GM23338 (cell line): ENCODE results near the gene SLC25A24. TPM values are rescaled to one million over a fixed set of nuclear protein-coding genes. Genes with fewer than 3 reads are reported as not detected.

Source experiments
- ATAC-seq: fragments of 200-7000 bp; cut with Tn5 transposase; 3 replicates; pipeline ENCODE4 v1.9.1; 2020
- DNase-seq: peaks from one replicate; pipeline ENCODE4 v3.0.0-alpha.2; 2015; ENCODE audit warnings: low spot score
- H2AFZ ChIP-seq: fragments of 200-600 bp; sonication (generic); 2 replicates; pipeline ENCODE4 v1.8.0; 2016; ENCODE audit warnings: antibody characterized with exemption, mild to moderate bottlenecking, moderate library complexity
- H3F3A ChIP-seq: fragments of 200-600 bp; sonication (generic); replicated peaks from 2 replicates; pipeline ENCODE4 v1.8.0; 2017; ENCODE audit warnings: antibody characterized with exemption, mixed run types, low read depth
- H3K27ac ChIP-seq: fragments of 200-600 bp; sonication (generic); 2 replicates; pipeline ENCODE4 v1.6.1; 2016; ENCODE audit warnings: low read depth
- H3K27me3 ChIP-seq: fragments of 200-600 bp; sonication (generic); 2 replicates; pipeline ENCODE4 v1.8.0; 2016; ENCODE audit warnings: mild to moderate bottlenecking, mixed run types, moderate library complexity; ENCODE audit not compliant: insufficient read depth
- H3K36me3 ChIP-seq: fragments of 200-600 bp; sonication (generic); 2 replicates; pipeline ENCODE4 v1.8.0; 2016; ENCODE audit warnings: mild to moderate bottlenecking; ENCODE audit not compliant: insufficient read depth
- H3K4me1 ChIP-seq: fragments of 200-600 bp; sonication (generic); 2 replicates; pipeline ENCODE4 v1.8.0; 2016; ENCODE audit warnings: mild to moderate bottlenecking, moderate library complexity; ENCODE audit not compliant: insufficient read depth
- H3K4me2 ChIP-seq: fragments of 200-600 bp; sonication (generic); 2 replicates; pipeline ENCODE4 v1.7.1; 2017; ENCODE audit warnings: mixed run types
- H3K4me3 ChIP-seq: fragments of 200-600 bp; sonication (generic); 2 replicates; pipeline ENCODE4 v1.6.1; 2016; ENCODE audit warnings: mixed run types
- H3K79me2 ChIP-seq: fragments of 200-600 bp; sonication (generic); replicated peaks from 2 replicates; pipeline ENCODE4 v1.8.0; 2017; ENCODE audit warnings: mild to moderate bottlenecking; ENCODE audit not compliant: insufficient read depth
- H3K9me2 ChIP-seq: fragments of 200-600 bp; sonication (generic); 2 replicates; pipeline ENCODE4 v1.8.0; 2017; ENCODE audit not compliant: insufficient read depth
- H4K20me1 ChIP-seq: fragments of 200-600 bp; sonication (generic); replicated peaks from 2 replicates; pipeline ENCODE4 v1.8.0; 2017; ENCODE audit warnings: mild to moderate bottlenecking; ENCODE audit not compliant: insufficient read depth
- H3K27ac Mint-ChIP-seq: 2 replicates; pipeline ENCODE4 v1.8.0; 2020; ENCODE audit warnings: inconsistent platforms, mild to moderate bottlenecking, moderate library complexity, mixed read lengths
- H3K27me3 Mint-ChIP-seq: 3 replicates; pipeline ENCODE4 v1.8.0; 2022; ENCODE audit warnings: low read depth, mild to moderate bottlenecking, moderate library complexity, mixed read lengths, inconsistent platforms; ENCODE audit not compliant: insufficient read depth, poor library complexity
- H3K36me3 Mint-ChIP-seq: 3 replicates; pipeline ENCODE4 v1.8.0; 2021; ENCODE audit warnings: low read depth, mild to moderate bottlenecking, inconsistent platforms, moderate library complexity, mixed read lengths
- H3K4me1 Mint-ChIP-seq: 3 replicates; pipeline ENCODE4 v1.8.0; 2020; ENCODE audit warnings: mild to moderate bottlenecking, inconsistent platforms, mixed read lengths
- H3K4me3 Mint-ChIP-seq: 3 replicates; pipeline ENCODE4 v1.8.0; 2021; ENCODE audit warnings: moderate library complexity, mild to moderate bottlenecking, inconsistent platforms, mixed read lengths
- H3K9me3 Mint-ChIP-seq: 3 replicates; pipeline ENCODE4 v1.8.0; 2020; ENCODE audit warnings: moderate library complexity, mild to moderate bottlenecking, inconsistent platforms, mixed read lengths
- JUNB ChIP-seq: IDR thresholded peaks from one replicate; pipeline ENCODE4 v1.6.1; 2016; ENCODE audit warnings: antibody characterized with exemption; ENCODE audit not compliant: unreplicated experiment
- POLR2AphosphoS5 ChIP-seq: IDR thresholded peaks from 2 replicates; pipeline ENCODE4 v1.6.1; 2016; ENCODE audit warnings: antibody characterized with exemption, low read depth
- STAT1 ChIP-seq: IDR thresholded peaks from one replicate; pipeline ENCODE4 v1.6.1; 2016; ENCODE audit warnings: antibody characterized with exemption; ENCODE audit not compliant: unreplicated experiment
- ZNF331 ChIP-seq: fragments of 250-450 bp; sonication (Bioruptor Pico); IDR thresholded peaks from 2 replicates; pipeline ENCODE4 v1.5.0; 2020; ENCODE audit warnings: low read depth, mild to moderate bottlenecking, moderate library complexity
- polyA plus RNA-seq: library from polyadenylated mRNA; unstranded; fragments of >200 nt; fragmentation: Nextera tagmentation; extraction: Ambion mirVana; gene quantifications from 2 replicates; pipeline ENCODE4 v1.2.1, GENCODE V29; 2016
- total RNA-seq: library from RNA; depleted of rRNA; stranded (reverse); fragments of >200 nt; shearing (Covaris generic); gene quantifications from 2 replicates; pipeline ENCODE4 v1.2.3, GENCODE V29; 2014
- TF ChIP-seq, protein P1 (sequence below): IDR thresholded peaks from one replicate; pipeline ENCODE4 v1.6.1; 2018; ENCODE audit warnings: antibody characterized with exemption; ENCODE audit not compliant: unreplicated experiment
- TF ChIP-seq, protein P2 (sequence below), 2 experiments: fragments of 200-600 bp in 1 of 2; sonication (generic) in 1 of 2; conservative IDR thresholded peaks; 2 replicates each; pipeline versions ENCODE4 v1.5.1 to v1.6.1; 2016 to 2017; ENCODE audit warnings: antibody characterized with exemption in 2 of 2, low read depth in 2 of 2, mild to moderate bottlenecking in 2 of 2, moderate library complexity in 1 of 2
- TF ChIP-seq, protein P3 (sequence below): IDR thresholded peaks from 2 replicates; pipeline ENCODE4 v1.6.1; 2016; ENCODE audit warnings: antibody characterized with exemption

The SLC25A24 gene
- total and polyA plus RNA-seq, 2 experiments from 2014 or later, result 17.4 to 46.0 TPM

- no peak overlapping the region for H3K4me3 ChIP-seq
- H3K79me2 ChIP-seq, result no peaks in the 10 kb centered on the region
- H3F3A ChIP-seq, result no peaks in the 10 kb centered on the region
- H3K4me3 Mint-ChIP-seq, result no peak overlapping the region
- no peaks in the 10 kb centered on the region; the same call in 2 of the 3 replicates for H3K36me3 Mint-ChIP-seq
- DNase-seq (no peak), ATAC-seq (no peak)
- H3K4me1 Mint-ChIP-seq, result no peaks in the 10 kb centered on the region
- no peak overlapping the region for H3K4me2 ChIP-seq
- no peak overlapping the region for H2AFZ ChIP-seq
- TF ChIP-seq ZNF331, result no peak
- TF ChIP-seq, protein P1, sequence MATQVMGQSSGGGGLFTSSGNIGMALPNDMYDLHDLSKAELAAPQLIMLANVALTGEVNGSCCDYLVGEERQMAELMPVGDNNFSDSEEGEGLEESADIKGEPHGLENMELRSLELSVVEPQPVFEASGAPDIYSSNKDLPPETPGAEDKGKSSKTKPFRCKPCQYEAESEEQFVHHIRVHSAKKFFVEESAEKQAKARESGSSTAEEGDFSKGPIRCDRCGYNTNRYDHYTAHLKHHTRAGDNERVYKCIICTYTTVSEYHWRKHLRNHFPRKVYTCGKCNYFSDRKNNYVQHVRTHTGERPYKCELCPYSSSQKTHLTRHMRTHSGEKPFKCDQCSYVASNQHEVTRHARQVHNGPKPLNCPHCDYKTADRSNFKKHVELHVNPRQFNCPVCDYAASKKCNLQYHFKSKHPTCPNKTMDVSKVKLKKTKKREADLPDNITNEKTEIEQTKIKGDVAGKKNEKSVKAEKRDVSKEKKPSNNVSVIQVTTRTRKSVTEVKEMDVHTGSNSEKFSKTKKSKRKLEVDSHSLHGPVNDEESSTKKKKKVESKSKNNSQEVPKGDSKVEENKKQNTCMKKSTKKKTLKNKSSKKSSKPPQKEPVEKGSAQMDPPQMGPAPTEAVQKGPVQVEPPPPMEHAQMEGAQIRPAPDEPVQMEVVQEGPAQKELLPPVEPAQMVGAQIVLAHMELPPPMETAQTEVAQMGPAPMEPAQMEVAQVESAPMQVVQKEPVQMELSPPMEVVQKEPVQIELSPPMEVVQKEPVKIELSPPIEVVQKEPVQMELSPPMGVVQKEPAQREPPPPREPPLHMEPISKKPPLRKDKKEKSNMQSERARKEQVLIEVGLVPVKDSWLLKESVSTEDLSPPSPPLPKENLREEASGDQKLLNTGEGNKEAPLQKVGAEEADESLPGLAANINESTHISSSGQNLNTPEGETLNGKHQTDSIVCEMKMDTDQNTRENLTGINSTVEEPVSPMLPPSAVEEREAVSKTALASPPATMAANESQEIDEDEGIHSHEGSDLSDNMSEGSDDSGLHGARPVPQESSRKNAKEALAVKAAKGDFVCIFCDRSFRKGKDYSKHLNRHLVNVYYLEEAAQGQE, result no peak
- TF ChIP-seq POLR2AphosphoS5, result no peak
- no peak for TF ChIP-seq JUNB
- no peaks in the 10 kb centered on the region for H3K27me3 Mint-ChIP-seq
- no peaks in the 10 kb centered on the region; the same call in 1 of the 2 replicates for H3K9me2 ChIP-seq
- no peaks in the 10 kb centered on the region for H3K36me3 ChIP-seq
- no peaks in the 10 kb centered on the region for H3K9me3 Mint-ChIP-seq
- H3K4me1 ChIP-seq, result no peaks in the 10 kb centered on the region
- H3K27ac ChIP-seq, result no peak overlapping the region
- H3K27me3 ChIP-seq, result no peaks in the 10 kb centered on the region
- H4K20me1 ChIP-seq, result no peaks in the 10 kb centered on the region
- no peak overlapping the region for H3K27ac Mint-ChIP-seq
These were observed 86.6 kb downstream of the SLC25A24 start for GRCh38 chr1:108113496-108113895.

GRCh38 chr1:108109295-108109973 lies 90.7 kb downstream of the SLC25A24 start:
- Mint-ChIP-seq H3K4me1 (no peaks in the 10 kb centered on the region), H3K36me3 (no peaks in the 10 kb centered on the region; the same call in 2 of the 3 replicates), H3K4me3 (no peak overlapping the region), H3K9me3 (no peaks in the 10 kb centered on the region), H3K27ac (no peak overlapping the region), H3K27me3 (no peaks in the 10 kb centered on the region)
- Histone ChIP-seq H3K4me3 (no peak overlapping the region), H3K4me1 (no peaks in the 10 kb centered on the region), H2AFZ (no peak overlapping the region), H3F3A (no peaks in the 10 kb centered on the region), H3K27me3 (no peaks in the 10 kb centered on the region), H3K27ac (no peak overlapping the region), H3K79me2 (no peaks in the 10 kb centered on the region), H3K9me2 (no peaks in the 10 kb centered on the region; the same call in 1 of the 2 replicates), H3K4me2 (no peak overlapping the region), H4K20me1 (no peaks in the 10 kb centered on the region), H3K36me3 (no peaks in the 10 kb centered on the region)
- no peak for DNase-seq
- no peak for ATAC-seq
- TF ChIP-seq, protein P2, sequence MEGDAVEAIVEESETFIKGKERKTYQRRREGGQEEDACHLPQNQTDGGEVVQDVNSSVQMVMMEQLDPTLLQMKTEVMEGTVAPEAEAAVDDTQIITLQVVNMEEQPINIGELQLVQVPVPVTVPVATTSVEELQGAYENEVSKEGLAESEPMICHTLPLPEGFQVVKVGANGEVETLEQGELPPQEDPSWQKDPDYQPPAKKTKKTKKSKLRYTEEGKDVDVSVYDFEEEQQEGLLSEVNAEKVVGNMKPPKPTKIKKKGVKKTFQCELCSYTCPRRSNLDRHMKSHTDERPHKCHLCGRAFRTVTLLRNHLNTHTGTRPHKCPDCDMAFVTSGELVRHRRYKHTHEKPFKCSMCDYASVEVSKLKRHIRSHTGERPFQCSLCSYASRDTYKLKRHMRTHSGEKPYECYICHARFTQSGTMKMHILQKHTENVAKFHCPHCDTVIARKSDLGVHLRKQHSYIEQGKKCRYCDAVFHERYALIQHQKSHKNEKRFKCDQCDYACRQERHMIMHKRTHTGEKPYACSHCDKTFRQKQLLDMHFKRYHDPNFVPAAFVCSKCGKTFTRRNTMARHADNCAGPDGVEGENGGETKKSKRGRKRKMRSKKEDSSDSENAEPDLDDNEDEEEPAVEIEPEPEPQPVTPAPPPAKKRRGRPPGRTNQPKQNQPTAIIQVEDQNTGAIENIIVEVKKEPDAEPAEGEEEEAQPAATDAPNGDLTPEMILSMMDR (conservative IDR thresholded peaks at IDR 0.05; ENCODE audit: low read depth in 2 of 2), result no peak
- TF ChIP-seq STAT1, result no peak
- TF ChIP-seq, protein P1, result no peak
- TF ChIP-seq, protein P3, sequence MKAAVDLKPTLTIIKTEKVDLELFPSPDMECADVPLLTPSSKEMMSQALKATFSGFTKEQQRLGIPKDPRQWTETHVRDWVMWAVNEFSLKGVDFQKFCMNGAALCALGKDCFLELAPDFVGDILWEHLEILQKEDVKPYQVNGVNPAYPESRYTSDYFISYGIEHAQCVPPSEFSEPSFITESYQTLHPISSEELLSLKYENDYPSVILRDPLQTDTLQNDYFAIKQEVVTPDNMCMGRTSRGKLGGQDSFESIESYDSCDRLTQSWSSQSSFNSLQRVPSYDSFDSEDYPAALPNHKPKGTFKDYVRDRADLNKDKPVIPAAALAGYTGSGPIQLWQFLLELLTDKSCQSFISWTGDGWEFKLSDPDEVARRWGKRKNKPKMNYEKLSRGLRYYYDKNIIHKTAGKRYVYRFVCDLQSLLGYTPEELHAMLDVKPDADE, result no peak
